GM10266 (cell line): Measurements from ENCODE around the gene ABHD6.
"Not testable (repeated sequence)": the region's sequence is repeated elsewhere in the genome, so short reads cannot be mapped to it uniquely, and the experiment has no call there.

Source experiments
- DNase-seq: peaks from one replicate; pipeline ENCODE4 v3.0.0; 2012; ENCODE audit errors: extremely low spot score
- TF ChIP-seq, protein P1 (sequence below): IDR thresholded peaks from 2 replicates; pipeline ENCODE4 v1.5.1; 2012; ENCODE audit warnings: mild to moderate bottlenecking, low read depth; ENCODE audit not compliant: control insufficient read depth, insufficient read depth; ENCODE audit errors: missing control alignments

ABHD6 gene

DNA sequence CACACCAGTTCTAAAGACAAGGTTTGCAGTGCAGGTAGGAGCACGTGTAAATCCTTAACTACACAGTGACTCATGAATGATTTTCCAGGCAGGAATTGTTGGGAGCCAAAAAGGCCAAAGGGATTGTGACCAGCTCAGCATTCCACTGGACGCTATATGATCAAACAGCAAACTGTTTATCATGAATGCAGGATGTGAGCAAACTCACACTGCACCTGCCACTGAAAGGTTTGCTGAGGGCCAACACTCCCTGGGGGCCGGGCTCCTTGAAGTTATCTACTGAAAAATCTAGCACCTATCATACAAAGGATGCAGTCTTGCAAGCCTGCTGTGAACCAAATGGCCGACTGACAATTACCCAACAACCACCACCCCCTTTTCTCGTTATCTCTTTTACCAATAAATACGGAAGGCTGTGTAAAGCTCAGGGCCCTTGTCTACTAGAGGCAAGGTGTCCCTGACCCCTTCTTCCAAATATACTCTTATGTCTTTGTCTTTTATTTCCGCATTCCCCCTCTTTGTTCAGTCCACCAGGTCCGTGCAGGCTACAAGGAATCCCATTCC is 15.3 kb upstream of the ABHD6 start:
- TF ChIP-seq, protein P1, sequence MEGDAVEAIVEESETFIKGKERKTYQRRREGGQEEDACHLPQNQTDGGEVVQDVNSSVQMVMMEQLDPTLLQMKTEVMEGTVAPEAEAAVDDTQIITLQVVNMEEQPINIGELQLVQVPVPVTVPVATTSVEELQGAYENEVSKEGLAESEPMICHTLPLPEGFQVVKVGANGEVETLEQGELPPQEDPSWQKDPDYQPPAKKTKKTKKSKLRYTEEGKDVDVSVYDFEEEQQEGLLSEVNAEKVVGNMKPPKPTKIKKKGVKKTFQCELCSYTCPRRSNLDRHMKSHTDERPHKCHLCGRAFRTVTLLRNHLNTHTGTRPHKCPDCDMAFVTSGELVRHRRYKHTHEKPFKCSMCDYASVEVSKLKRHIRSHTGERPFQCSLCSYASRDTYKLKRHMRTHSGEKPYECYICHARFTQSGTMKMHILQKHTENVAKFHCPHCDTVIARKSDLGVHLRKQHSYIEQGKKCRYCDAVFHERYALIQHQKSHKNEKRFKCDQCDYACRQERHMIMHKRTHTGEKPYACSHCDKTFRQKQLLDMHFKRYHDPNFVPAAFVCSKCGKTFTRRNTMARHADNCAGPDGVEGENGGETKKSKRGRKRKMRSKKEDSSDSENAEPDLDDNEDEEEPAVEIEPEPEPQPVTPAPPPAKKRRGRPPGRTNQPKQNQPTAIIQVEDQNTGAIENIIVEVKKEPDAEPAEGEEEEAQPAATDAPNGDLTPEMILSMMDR, result no peak
- no peak for DNase-seq

DNA sequence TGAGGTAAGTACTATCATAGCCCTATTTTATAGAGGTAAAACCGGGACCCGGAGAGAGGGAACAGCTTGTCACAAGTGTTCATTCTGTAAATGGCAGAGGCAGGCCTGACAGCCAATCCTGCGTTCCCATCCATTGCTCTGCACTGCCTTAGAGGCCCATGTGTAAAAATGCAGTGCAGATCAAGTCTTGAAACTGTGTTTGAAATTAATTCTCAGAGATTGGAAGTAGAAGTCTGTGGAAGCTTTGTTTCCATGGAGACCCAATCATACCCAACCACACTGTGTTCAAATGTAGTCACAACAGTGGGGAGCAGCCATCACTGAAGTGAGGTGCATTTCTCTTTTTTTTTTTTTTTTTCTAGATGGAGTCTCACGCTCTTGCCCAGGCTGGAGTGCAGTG is 13.7 kb upstream of the ABHD6 start:
- TF ChIP-seq, protein P1, result no peak
- no peak for DNase-seq

DNA sequence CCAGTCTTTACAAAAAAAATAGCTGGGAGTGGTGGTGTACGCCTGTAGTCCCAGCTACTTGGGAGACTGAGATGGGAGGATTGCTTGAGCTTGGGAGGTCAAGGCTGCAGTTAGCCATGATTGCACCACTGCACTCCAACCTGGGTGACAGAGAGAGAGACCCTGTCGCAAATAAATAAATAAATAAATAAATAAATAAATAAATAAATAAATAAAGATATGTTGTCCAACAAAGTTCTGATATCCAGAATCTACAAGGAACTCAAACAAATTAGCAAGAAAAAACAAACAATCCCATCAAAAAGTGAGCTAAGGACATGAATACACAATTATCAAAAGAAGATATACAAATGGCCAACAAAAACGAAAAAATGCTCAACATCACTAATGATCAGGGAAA is 9.7 kb upstream of the ABHD6 start:
- DNase-seq, result not testable (repeated sequence)

DNA sequence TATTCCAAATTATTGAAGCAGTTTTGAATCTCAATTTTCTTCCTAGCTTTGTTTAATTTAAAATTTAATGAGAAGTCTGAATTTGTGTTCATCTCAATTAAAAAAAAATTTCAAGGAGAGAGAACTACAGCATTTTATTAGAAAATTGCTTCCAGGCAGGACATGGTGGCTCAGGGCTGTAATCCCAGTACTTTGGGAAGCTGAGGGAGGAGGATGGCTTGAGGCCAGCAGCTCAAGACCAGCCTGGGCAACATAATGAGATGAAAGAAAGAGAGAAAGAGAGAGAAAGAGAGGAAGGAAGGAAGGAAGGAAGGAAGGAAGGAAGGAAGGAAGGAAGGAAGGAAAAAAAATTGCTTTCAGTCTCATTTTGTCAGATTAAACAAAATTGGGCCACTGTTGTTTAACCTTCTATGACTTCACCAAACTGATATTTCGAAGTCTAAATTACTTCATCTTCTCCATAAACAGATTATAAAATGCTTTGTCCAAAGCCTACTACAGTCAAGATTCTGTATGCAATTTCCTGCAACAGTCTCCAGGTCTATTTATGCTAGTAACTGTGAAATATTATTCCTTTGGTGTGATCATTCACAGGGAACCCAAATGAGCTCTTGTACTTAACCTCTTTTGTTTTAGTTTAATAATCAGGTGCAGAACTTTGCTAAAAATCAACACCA is 6.6 kb upstream of the ABHD6 start:
- TF ChIP-seq, protein P1, result no peak
- no peak for DNase-seq

DNA sequence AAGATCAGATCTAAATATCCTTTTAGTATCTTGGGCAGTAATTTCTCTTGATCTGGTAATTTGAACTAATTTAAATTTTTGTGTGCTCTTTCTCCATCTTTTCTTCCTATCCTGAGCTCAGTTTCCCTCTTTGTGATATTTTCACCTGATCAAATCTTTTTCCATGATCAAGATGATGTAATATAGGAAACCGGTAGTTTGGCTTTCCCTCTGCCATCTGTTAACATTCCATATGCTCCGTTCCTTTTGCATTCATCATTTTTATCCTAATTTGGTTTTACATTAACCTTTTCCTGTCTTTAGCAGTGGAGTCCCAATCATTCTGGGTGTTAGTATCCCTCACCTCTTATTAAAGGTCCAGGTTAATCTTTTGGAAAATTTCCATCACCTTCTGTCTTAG is 5.9 kb upstream of the ABHD6 start:
- TF ChIP-seq, protein P1, result no peak
- DNase-seq, result no peak

DNA sequence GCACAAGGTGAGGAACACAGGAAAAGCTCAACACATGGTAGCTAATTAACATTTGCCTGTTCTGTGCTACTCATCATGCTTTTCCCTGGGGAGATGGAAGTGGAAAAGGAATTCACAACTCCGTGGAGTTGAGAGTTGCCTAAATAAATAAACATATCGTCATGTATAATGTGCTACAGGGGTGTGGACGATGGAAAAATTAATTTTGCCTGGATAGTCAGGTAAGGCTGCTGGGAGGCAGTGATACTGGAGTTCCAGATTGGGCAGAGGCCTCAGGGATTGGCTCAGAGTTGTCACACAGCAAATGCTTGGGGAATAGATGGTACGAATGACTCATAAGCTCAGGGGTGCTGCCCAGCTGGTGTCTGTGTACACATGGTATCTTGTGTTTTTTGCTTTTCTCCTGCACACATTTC is 3.1 kb upstream of the ABHD6 start:
- TF ChIP-seq, protein P1, result no peak
- no peak for DNase-seq

DNA sequence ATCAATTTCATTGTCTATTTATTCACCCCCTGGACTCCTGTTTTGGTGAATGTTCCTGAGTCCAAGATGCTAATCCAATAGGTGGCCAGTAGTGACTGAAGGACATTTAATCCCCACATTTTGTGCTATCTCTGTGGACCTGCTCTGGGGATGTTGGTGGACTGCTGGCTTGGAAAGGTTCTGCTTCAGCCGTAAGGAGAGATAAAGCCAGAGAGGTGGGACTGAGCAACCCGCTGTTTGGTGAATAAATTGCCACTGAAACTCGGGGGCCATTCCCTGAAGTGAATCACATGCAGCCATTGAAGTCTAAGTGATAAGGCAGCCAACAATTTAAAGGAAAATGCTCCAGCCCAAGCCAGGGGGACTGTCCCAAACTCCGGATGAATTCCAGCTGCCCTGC is 1.6 kb upstream of the ABHD6 start:
- TF ChIP-seq, protein P1, result no peak
- no peak for DNase-seq
